Measurements from ENCODE around the gene NUP54.

- TF ChIP-seq CTCF (conservative IDR thresholded peaks at IDR 0.05; ENCODE audit: low read length) (peak; percentile 94), EZH2phosphoT487 (IDR thresholded peaks at IDR 0.05; ENCODE audit: borderline replicate concordance, low read depth, low read length) (no peak)
Measured at GRCh38 chr4:76179398-76180318, 31.5 kb upstream of the NUP54 start.

All from OCI-LY7 (cell line).